NB4 (cell line): ENCODE measurements around the gene AZU1.
"Not testable (repeated sequence)": the region's sequence is repeated elsewhere in the genome, so short reads cannot be mapped to it uniquely, and the experiment has no call there.

Experiments
- DNase-seq: peaks from one replicate; pipeline ENCODE4 v3.0.0; 2010; ENCODE audit warnings: low read depth
- H3K4me3 ChIP-seq: one replicate; pipeline ENCODE4 v1.5.1; 2011; ENCODE audit warnings: mild to moderate bottlenecking, low read depth, low read length, moderate library complexity
- CTCF ChIP-seq: IDR thresholded peaks from one replicate; pipeline ENCODE4 v1.5.1; 2012; ENCODE audit warnings: low read depth, low read length
- MAX ChIP-seq: IDR thresholded peaks from 2 replicates; pipeline ENCODE4 v1.6.1; 2011; ENCODE audit warnings: low read depth, low read length
- MYC ChIP-seq: IDR thresholded peaks from 2 replicates; pipeline ENCODE4 v1.6.1; 2011; ENCODE audit warnings: low read depth, low read length
- POLR2A ChIP-seq: IDR thresholded peaks from 2 replicates; pipeline ENCODE4 v1.6.1; 2011; ENCODE audit warnings: mild to moderate bottlenecking; ENCODE audit not compliant: insufficient read length; ENCODE audit errors: extremely low read depth

The AZU1 gene

GRCh38 chr19:844546-844971, 16.9 kb downstream of the AZU1 start:
- no peak overlapping the region for H3K4me3 ChIP-seq
- DNase-seq, result no peak
- no peak for TF ChIP-seq MAX
- no peak for TF ChIP-seq POLR2A

- H3K4me3 ChIP-seq, result no peak overlapping the region
- no peak for DNase-seq
- TF ChIP-seq MAX (no peak), CTCF (no peak), POLR2A (no peak), MYC (no peak)
These were observed 18.3 kb downstream of the AZU1 start for GRCh38 chr19:845707-846521.

DNA sequence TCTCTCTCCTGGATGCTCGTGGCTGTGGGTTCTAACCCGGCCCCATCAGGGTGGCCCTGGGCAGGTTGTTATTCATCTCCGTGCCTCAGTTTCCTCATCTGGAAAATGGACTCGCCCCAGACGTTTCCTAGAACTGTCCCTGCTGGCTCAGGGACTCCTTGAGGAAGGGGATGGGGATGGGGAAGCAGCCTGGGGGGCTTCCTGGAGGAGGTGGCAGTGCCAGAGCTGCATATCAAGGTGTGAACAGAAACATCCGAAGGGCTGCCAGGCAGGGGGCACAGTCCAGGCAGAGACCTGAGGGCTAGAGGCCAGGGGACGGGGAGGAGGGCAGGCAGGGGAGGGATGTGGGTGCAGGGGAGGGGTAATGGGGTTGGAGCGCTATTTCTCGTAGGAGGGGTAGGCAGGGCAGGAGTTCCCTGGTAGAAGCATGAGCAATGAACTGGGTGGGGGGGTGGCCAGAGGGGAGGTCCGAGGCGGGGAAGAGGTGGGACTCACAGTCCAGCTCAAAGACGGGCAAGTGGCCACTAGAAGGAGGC, 20.8 kb downstream of the AZU1 start:
- no peak for TF ChIP-seq POLR2A
- no peak for TF ChIP-seq MYC
- no peak for TF ChIP-seq CTCF
- TF ChIP-seq MAX, result no peak
- no peak overlapping the region for H3K4me3 ChIP-seq
- peak; percentile 70 for DNase-seq

DNA sequence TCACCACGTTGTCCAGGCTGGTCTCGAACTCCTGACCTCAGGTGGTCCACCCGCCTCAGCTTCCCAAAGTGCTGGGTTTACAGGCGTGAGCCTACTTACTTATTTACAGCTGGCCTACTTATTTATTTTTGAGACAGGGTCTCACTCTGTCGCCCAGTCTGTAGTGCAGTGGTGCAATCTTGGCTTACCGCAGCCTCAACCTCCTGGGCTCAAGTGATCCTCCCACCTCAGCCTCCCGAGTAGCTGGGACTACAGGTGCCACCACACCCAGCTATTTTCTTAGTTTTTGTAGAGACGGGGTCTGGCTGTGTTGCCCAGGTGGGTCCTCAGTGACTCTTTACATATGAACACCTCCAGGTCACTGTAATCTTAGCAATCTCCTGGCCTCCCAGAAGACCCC, 21.6 kb downstream of the AZU1 start:
- DNase-seq, H3K4me3 ChIP-seq: not testable (repeated sequence)

- no peak overlapping the region for H3K4me3 ChIP-seq
- peak; percentile 78 for DNase-seq
- TF ChIP-seq POLR2A, result no peak
These were observed 22.8 kb downstream of the AZU1 start for GRCh38 chr19:850221-850978.

DNA sequence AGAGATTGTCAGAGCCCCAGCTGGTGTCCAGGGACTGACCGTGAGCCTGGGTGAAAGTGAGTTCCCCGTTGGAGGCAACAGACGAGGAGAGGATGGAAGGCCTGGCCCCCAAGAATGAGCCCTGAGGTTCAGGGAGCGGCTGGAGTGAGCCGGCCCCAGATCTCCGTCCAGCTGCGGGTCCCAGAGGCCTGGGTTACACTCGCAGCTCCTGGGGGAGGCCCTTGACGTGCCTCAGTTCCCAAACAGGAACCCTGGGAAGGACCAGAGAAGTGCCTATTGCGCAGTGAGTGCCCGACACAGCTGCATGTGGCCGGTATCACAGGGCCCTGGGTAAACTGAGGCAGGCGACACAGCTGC, 23.3 kb downstream of the AZU1 start:
- DNase-seq, result no peak
- TF ChIP-seq MYC (no peak), MAX (no peak), POLR2A (no peak), CTCF (no peak)
- H3K4me3 ChIP-seq, result no peak overlapping the region

- no peak within 1 kb of the TSS for H3K4me3 ChIP-seq
- TF ChIP-seq MYC (no peak), POLR2A (no peak), CTCF (no peak), MAX (no peak)
These were observed 24.7 kb downstream of the AZU1 start, which contains the start of gene ELANE for GRCh38 chr19:852136-853013. TSS of gene ELANE (plus strand) at chr19:852303. CDS start at chr19:852329, 26 bp downstream.

More at GRCh38 chr19:852136-853013, 24.7 kb downstream of the AZU1 start, which contains the start of gene ELANE:
- no peak for DNase-seq
